LNCAP (cell line): ENCODE data around the gene UBE2D1.

Source experiments
- CTCF ChIP-seq: fragments of 450-650 bp; IDR thresholded peaks from 2 replicates; pipeline ENCODE4 v1.5.1; 2017; ENCODE audit warnings: mild to moderate bottlenecking

The UBE2D1 gene

GRCh38 chr10:58414270-58415041 lies 79.7 kb downstream of the UBE2D1 start:
- peak; percentile 51; the same call in 1 of the 2 replicates for TF ChIP-seq CTCF

GRCh38 chr10:58415757-58416156 lies 81.0 kb downstream of the UBE2D1 start:
- no peak for TF ChIP-seq CTCF
